A549 (cell line): Measurements from ENCODE around the gene RPTOR.

Experiments
- EHMT2 ChIP-seq: fragments of 200-600 bp; sonication (generic); IDR thresholded peaks from 2 replicates; pipeline ENCODE4 v1.6.1; 2016; ENCODE audit warnings: antibody characterized with exemption, low read depth, mild to moderate bottlenecking, moderate library complexity
- EP300 ChIP-seq, 2 experiments: fragments of >200 bp; sonication (Bioruptor Twin); formaldehyde crosslinking; IDR thresholded peaks; 2 replicates in 1 of 2; 3 replicates in 1 of 2; pipeline ENCODE4 v1.6.1; 2016 to 2017
- POLR2A ChIP-seq: IDR thresholded peaks from 2 replicates; pipeline ENCODE4 v1.6.1; 2012; ENCODE audit warnings: mild to moderate bottlenecking, low read length
- USF2 ChIP-seq: fragments of 450-650 bp; IDR thresholded peaks from 2 replicates; pipeline ENCODE4 v1.6.1; 2014; ENCODE audit warnings: antibody characterized with exemption

GRCh38 chr17:80750263-80750662 lies 205.6 kb downstream of the RPTOR start:
- TF ChIP-seq USF2 (no peak), POLR2A (no peak), EP300 (IDR thresholded peaks at IDR 0.05) (no peak), EHMT2 (no peak)
